Effector memory CD4-positive, alpha-beta T cell (primary cell): Measurements from ENCODE around the gene TRAPPC12.
"Not testable (repeated sequence)": the region's sequence is repeated elsewhere in the genome, so short reads cannot be mapped to it uniquely, and the experiment has no call there.

Experiments
- DNase-seq, 3 donors: peaks; one replicate each; pipeline ENCODE4 v3.0.0-alpha.2; 2020
- H3K27ac ChIP-seq: 2 replicates; pipeline ENCODE4 v1.7.0; 2013; ENCODE audit warnings: mild to moderate bottlenecking, low read length, moderate library complexity; ENCODE audit not compliant: insufficient read depth, poor library complexity, severe bottlenecking
- H3K27me3 ChIP-seq: replicated peaks from 2 replicates; pipeline ENCODE4 v1.7.0; 2013; ENCODE audit warnings: mild to moderate bottlenecking, low read length; ENCODE audit not compliant: insufficient read depth, control insufficient read depth, poor library complexity, severe bottlenecking
- H3K36me3 ChIP-seq: 2 replicates; pipeline ENCODE4 v1.7.0; 2013; ENCODE audit warnings: mild to moderate bottlenecking, low read length, moderate library complexity; ENCODE audit not compliant: control insufficient read depth, insufficient read depth
- H3K4me1 ChIP-seq: 2 replicates; pipeline ENCODE4 v1.7.0; 2013; ENCODE audit warnings: low read length, mild to moderate bottlenecking; ENCODE audit not compliant: control insufficient read depth, insufficient read depth, poor library complexity, severe bottlenecking
- H3K4me3 ChIP-seq: 2 replicates; pipeline ENCODE4 v1.7.0; 2013; ENCODE audit warnings: low read length, low read depth, mild to moderate bottlenecking; ENCODE audit not compliant: insufficient read depth, poor library complexity, severe bottlenecking
- H3K9me3 ChIP-seq: 2 replicates; pipeline ENCODE4 v1.7.0; 2013; ENCODE audit warnings: mild to moderate bottlenecking, low read length, moderate library complexity; ENCODE audit not compliant: control insufficient read depth

The TRAPPC12 gene

DNA sequence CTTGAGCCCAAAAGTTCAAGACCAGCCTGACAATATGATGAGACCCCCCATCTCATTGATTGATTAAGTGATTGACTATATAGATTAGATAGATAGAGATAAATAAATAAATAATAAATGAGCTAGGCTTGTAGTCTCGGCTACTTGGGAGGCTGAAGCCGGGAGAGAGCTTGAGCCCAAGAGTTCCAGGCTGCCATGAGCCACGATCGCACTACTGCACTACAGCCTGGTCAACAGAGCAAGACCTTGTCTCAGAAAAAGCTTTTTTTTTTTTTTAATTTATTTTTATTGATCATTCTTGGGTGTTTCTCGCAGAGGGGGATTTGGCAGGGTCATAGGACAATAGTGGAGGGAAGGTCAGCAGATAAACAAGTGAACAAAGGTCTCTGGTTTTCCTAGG is 14.3 kb upstream of the TRAPPC12 start:
- no peak overlapping the region for H3K4me3 ChIP-seq
- H3K27ac ChIP-seq, result no peak overlapping the region
- H3K27me3 ChIP-seq, result no peaks in the 10 kb centered on the region
- H3K4me1 ChIP-seq, result no peaks in the 10 kb centered on the region
- no peaks in the 10 kb centered on the region for H3K36me3 ChIP-seq
- H3K9me3 ChIP-seq, result no peaks in the 10 kb centered on the region
- no peak for DNase-seq

DNA sequence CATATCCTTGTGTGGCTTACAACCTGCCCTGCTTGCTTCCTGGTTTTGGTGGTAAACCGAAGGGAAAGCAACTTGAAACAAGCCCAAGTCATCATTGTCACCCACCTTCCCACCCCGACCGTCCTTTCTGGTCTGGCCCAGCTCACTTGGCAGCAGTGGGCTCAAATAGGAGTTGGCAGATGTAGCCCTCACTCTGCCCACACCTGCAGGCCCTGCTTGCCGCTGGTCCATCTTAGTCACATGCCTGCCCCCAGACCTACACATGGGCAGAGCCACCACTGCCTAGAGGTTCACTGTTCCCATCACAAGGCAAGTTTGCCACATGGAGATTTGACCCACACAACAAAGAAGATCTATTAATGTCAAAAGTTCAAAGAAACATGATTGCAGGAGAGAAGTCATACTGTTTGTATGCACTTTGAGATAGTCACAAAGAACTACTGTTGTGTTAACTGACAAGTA is 11.2 kb upstream of the TRAPPC12 start:
- Histone ChIP-seq H3K36me3 (no peaks in the 10 kb centered on the region), H3K9me3 (no peaks in the 10 kb centered on the region), H3K4me1 (no peaks in the 10 kb centered on the region), H3K27ac (no peak overlapping the region), H3K4me3 (no peak overlapping the region), H3K27me3 (no peaks in the 10 kb centered on the region)
- no peak for DNase-seq

DNA sequence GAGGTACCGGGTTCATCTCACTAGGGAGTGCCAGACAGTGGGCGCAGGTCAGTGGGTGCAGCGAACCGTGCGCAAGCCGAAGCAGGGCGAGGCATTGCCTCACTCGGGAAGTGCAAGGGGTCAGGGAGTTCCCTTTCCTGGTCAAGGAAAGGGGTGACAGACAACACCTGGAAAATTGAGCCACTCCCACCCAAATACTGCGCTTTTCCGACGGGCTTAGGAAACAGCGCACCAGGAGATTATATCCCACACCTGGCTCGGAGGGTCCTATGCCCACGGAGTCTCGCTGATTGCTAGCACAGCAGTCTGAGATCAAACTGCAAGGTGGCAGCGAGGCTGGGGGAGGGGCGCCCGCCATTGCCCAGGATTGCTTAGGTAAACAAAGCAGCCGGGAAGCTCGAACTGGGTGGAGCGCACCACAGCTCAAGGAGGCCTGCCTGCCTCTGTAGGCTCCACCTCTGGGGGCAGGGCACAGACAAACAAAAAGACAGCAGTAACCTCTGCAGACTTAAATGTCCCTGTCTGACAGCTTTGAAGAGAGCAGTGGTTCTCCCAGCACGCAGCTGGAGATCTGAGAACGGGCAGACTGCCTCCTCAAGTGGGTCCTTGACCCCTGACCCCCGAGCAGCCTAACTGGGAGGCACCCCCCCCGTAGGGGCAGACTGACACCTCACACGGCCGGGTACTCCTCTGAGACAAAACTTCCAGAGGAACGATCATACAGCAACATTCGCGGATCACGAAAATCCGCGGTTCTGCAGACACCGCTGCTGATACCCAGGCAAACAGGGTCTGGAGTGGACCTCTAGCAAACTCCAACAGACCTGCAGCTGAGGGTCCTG is 9.9 kb upstream of the TRAPPC12 start:
- not testable (repeated sequence) for H3K4me1 ChIP-seq, DNase-seq, H3K9me3 ChIP-seq, H3K4me3 ChIP-seq, H3K36me3 ChIP-seq, H3K27ac ChIP-seq, H3K27me3 ChIP-seq

DNA sequence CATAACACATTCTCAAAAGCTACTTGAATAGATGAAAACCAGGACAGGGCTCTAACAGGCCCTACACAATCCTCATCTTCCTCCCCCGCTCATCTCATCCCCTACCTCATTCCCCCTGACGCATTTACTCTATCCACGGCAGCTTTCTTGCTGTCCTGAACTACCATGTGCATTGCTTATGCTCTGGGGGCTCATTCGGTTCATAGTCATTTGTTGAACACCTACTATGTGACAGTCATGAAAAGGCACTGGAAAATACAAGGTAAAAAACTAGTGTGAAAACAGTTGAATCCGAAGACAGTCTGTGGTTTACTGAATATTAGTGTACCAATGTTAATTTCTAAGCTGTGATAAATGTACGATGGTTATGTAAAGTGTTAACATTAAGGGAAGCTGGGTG is 2.7 kb upstream of the TRAPPC12 start:
- Histone ChIP-seq H3K27ac (no peak overlapping the region), H3K36me3 (no peaks in the 10 kb centered on the region), H3K4me3 (peak overlapping the region; percentile 85), H3K9me3 (no peaks in the 10 kb centered on the region), H3K4me1 (peaks cover 19% of the 10 kb centered on the region), H3K27me3 (no peaks in the 10 kb centered on the region)
- no peak for DNase-seq

- H3K27me3 ChIP-seq, result no peaks in the 10 kb centered on the region
- H3K36me3 ChIP-seq, result no peaks in the 10 kb centered on the region
- H3K9me3 ChIP-seq, result no peaks in the 10 kb centered on the region
- no peak for DNase-seq
- peak overlapping the region; percentile 85 for H3K4me3 ChIP-seq
- peak overlapping the region; percentile 93 for H3K27ac ChIP-seq
- H3K4me1 ChIP-seq, result peaks cover 19% of the 10 kb centered on the region
Observed at GRCh38 chr2:3377279-3377611, 2.2 kb upstream of the TRAPPC12 start.

DNA sequence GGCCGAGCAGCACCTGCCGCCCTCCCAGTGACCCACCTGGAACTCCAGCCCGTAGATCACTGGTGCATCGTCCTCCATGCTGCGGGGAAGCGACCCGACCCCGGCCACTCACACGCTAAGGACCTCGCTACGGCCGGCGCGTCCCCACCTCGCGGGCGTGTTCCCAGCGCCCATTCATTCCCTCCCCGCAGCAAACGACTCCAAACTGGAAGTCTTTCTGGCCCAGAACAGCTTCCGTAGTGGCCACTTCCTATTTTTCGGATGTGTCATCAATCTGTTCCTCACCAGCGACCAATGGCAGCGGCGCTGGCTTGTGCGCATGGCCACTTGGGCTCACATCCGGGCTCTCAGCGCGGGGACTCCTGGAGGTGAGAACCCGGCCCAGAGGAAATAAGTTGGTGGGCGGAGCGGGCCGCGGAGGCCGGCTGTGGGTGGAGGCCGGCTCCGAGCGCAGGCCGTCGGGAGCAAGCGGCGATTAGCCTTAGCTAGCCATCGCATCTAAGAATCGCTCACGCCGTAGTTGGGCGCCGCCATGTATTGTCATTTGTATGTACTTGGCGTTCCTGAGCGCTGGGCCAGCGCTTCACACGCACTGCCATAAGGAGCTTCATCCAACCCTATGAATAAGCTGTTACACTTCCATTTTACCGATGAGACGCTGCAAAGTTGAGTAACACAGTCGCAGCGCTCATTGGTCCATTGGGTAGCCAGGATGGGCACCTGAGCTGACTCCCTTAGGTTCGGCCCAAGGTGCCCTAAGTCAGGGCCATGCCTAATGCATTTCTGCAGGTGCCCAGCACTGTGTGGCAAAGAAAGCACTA is 1.7 kb upstream of the TRAPPC12 start, which contains the start of gene EIPR1:
TSS of gene EIPR1 (minus strand) at position 207 of the 821 bp plus-strand sequence. CDS start at position 78, 129 bp downstream.
- DNase-seq, result peak; percentile 93 to 95 (median 94)
- Histone ChIP-seq H3K4me3 (peak within 1 kb of the TSS; percentile 85), H3K36me3 (no peaks in the 10 kb centered on the region), H3K9me3 (no peaks in the 10 kb centered on the region), H3K4me1 (peaks cover 19% of the 10 kb centered on the region), H3K27ac (peak within 1 kb of the TSS; percentile 93), H3K27me3 (no peaks in the 10 kb centered on the region)

DNA sequence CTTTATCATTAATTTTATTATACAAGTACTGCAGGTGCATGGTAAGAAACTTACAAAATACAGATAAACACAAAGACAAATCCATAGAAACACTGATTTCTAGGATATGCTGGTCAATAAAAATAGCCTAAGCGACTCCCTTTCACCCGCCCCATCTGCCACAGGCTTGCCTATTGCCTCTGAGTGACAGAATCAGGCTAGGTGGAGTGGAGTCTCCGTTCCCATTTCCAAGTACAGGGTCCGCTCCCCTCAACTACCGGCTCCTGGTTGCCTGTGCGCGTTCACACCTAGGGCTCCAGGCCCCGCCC is 201 bp upstream of the TRAPPC12 start:
- Histone ChIP-seq H3K4me3 (peak overlapping the region; percentile 81), H3K36me3 (no peaks in the 10 kb centered on the region), H3K27ac (peak overlapping the region; percentile 84), H3K9me3 (no peaks in the 10 kb centered on the region), H3K4me1 (peaks cover 19% of the 10 kb centered on the region), H3K27me3 (no peaks in the 10 kb centered on the region)
- no peak for DNase-seq

GRCh38 chr2:3386448-3386958 is 7.0 kb downstream of the TRAPPC12 start:
- peaks cover 29% of the 10 kb centered on the region for H3K36me3 ChIP-seq
- no peak overlapping the region for H3K27ac ChIP-seq
- H3K4me1 ChIP-seq, result no peaks in the 10 kb centered on the region
- H3K9me3 ChIP-seq, result no peaks in the 10 kb centered on the region
- no peak for DNase-seq
- no peak overlapping the region for H3K4me3 ChIP-seq
- no peaks in the 10 kb centered on the region for H3K27me3 ChIP-seq

GRCh38 chr2:3387011-3387410 is 7.5 kb downstream of the TRAPPC12 start:
- peaks cover 32% of the 10 kb centered on the region for H3K36me3 ChIP-seq

More at GRCh38 chr2:3387011-3387410, 7.5 kb downstream of the TRAPPC12 start:
- H3K4me1 ChIP-seq, result no peaks in the 10 kb centered on the region
- H3K9me3 ChIP-seq, result no peaks in the 10 kb centered on the region
- no peak overlapping the region for H3K27ac ChIP-seq
- DNase-seq, result no peak
- H3K27me3 ChIP-seq, result no peaks in the 10 kb centered on the region
- H3K4me3 ChIP-seq, result no peak overlapping the region
